NCI-H128 (cell line): ENCODE measurements around the gene MBNL2.

ENCODE experiments used
- DNase-seq: peaks from one replicate; lab custom pipeline; 2025; ENCODE audit not compliant: unreplicated experiment; lab: John Stamatoyannopoulos, UW

Gene MBNL2

DNA sequence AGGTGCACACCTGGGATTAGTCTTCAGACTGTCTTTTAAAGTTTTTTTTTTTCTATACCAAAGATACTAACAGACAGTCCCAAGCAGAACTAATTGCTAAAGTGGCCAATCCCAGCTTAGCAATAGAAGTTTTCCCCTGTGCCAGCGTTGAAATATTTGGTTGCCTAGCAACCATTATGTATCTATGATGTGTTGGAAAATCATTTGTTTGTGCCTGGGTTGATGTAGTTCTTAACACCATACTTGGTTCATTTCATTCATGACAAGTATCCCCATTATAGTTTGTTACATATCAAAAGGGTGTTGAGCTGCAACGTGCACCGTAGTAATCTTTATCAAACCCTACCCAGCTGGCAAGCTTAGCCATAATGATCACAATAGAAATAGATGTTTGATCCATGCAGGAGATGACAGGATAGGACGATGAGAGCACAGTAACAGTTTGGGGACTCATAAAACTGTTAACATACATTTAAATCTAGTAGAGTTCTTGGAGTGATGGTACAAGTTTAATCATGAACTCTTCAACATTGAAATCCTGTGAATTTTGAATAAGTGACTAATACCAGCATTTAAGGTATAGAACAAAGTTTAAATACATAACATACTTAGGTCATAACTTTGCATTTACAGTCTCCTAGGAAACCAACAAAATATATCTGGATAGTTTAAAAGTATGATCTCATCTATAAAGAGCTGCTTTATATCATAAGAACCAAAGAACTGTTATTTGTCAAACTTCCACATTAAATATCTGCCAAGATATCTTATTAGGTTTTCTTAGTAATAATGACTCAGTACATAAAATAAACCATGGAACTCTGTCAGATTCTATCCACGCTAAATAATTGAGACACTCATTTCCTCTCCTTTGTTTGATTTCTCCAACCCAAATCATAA is 73.4 kb downstream of the MBNL2 start:
- no peak for DNase-seq

DNA sequence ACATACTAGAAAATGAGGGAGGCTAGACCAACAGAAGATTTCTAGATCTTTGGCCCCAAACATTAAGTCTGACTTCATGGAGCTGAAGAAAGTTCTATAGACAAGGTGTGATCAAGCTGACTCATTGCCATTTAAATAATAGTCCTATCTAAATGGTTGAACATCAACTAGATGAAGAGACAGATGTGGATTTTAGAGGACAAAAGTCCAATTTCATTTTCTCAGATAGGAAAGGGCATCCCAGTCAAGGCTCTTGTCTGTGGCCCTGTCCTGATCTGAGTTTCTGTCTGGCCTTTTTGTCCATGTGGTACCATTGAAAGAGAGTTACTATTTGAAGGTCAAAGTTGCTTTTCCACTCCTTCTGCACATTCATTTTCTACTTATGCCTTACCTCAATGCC is 74.6 kb downstream of the MBNL2 start:
- no peak for DNase-seq

DNA sequence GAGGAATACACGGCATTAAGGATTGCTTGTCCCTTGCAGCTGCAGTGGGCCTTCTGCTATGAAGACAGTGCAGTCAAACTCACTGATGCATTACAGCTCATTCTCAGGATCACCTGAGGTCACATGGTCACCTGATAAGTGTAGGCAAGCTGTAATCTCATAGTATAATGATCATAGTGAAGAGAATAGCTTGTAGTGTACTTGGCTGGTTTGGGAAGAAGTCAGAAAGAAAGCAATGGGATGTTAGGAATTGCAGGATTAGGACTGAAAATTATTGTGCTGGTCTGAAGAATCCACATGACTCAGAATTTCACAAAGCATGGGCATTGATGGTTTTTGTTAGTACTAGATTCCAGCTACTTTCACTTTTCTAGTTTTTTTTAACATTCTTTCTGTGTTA is 76.7 kb downstream of the MBNL2 start:
- no peak for DNase-seq

DNA sequence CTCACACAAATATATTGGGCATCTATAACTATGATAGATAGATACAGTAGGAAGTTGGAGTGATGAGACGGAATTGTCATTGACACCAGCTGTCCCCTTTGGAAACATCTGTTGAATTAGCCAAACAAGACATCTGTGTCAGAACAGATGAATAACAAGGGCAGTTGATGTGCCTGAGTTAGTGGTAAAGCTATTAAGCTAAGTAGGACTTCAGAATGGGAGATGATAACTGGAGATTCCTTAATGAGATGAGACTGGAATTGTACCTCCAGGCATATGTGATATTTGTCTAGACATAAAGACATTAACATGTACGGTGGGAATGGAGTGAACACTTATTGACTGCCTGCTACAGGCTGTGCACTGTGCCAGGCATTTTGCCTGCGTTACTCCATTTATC is 78.7 kb downstream of the MBNL2 start:
- no peak for DNase-seq

DNA sequence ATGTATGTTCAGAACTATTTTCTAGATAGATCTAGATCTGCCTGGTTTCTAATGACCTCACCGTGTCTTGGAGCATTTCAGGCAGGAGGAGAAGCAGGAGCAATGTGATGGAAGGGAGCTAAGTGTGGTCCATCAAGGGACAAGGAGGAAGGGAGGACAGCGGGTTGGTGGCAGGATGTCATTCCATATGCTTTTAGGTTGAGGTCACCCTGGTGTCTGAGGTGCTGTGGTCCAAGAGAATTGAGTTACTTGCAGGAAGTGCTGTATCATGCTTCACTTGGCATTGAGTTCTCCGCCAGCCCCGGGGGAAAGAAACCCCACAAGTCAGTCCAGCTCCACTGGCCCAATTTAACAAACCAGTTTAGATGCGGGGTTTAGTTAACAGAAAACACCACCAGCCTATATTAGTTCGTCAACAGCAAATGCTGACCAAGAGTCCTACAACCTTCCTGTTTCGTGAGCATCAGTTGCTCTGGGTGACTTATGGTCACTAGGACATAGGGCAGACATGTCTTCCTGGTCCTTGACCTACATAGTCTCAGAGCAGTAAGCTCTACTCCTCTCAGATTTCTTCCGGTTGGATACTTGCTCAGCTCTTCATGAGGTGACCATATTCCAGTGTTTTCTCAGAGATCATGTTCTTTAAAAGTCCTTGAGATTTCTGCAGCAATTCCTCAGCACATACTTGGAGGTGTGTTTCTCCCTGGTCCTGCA is 79.4 kb downstream of the MBNL2 start:
- DNase-seq: no peak

DNA sequence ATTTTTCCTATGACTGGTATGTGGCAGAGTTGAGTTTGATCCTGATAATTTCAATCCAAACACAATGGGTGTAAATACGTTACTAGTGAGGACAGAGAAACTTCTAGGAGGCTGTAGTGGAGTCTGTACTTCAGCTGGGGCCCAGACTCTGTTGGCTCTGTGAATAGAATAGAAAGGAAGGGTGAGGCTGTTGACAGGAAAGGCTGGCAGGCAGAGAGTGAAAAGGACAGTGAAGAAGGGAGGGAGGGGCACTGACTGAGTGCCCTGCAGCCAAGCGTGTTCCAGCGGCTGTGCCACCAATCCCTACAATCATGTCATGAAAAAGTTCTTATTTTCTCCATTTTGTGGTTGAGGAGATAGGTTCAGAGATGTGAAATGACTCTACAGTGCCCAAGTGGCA is 80.5 kb downstream of the MBNL2 start:
- no peak for DNase-seq

DNA sequence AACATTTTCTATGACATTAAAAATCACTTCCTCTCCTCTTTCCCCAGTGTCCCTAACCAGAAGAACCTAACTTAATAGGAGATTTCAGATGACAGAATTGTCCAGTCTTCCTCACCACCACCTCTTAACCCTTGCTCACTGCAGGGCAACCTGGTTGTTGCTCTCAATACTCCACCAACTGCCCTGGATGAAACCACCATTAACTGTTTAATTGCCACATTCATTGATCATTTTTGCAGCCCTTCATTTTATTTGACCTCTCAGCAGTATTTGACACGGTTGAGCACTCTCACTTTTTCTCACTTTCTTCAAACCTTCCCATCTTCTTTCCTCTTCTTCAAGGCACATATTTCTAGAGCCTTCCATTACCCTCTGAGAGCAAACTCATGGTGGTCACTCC is 84.0 kb downstream of the MBNL2 start:
- DNase-seq: no peak

DNA sequence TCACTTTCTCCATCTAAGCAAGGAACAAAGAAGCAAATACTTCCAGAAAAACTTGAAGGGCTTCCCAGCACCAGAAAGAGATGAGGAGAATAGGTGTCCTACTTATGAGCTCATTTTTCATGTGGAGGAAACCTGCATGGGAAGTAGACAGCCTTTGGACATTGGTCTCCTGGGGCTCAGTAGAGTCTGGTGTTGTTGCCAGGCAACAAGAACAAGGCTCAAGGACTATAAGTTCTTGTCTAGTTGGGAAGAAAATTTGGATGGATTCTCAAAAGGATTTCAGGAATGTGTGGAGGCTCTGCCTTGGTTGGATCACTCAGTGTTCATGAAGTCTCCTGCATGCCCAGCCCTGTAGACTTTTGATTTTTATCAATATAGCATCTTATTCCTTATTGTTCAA is 84.5 kb downstream of the MBNL2 start:
- no peak for DNase-seq

DNA sequence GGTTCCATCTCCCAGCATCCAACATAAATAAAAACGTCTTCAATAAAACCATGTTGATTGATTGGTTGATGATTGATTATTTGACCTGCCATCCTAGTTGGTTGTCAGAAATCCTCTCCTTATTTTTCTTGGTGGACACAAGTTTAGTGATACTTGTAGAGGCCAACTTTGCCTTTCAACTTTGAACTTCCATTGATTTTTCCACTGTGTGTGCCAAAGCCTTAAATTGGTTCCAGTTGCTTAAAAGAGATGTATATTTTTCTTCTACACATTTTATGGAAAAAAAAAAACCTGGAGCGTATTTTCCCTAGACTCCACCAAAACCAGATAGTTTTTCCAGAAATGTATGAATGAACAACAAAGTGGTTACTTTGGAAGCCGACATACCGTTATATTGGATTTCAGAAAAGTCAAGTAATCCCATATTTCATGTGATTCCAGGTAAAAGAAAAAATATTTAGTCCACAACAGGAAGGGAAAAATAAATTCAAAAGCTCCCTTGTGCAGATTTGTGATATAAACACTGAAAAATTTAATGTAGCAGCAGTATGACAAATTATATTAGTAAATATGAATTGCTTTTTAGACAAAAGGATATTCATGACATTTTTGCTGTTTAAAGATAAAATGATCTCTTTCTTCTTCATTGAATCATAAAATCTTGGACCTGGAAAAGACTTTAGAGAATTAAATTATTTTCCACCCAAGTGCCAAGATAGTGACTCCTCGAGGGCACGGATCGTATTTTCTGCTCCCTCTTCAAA is 85.2 kb downstream of the MBNL2 start:
- DNase-seq: no peak

DNA sequence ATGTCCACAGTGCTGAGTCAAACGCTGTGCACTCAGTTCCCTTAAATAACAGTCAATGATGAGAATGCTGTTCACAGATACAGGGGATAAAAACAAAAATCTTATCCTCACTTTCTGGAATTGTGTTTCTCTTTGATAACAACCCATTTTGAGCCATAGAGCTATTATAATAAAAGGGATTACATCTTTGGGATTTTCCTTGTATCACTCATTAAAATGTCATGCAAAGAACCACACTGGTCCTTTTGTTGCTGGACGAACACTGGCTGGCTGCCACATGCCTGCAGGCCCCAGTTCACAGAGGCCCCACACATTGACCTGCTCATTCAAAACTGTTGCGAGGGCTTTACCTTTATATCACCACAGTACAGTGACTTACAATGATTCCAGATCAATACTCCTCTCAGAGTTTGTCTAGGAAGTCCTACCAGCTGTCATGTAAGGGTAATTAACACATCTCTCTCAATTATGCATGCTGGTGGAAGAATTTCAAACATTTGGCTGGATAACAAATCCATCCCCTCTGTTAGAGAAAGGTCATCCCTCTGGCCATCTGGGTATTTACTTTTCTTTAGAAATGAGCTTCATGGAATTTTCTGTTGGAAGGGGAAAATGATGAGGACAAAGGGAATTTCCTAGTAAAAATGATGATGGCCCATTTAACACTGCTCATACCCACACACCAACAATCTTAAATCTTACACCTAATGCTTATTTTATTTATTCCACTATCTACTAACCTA is 85.9 kb downstream of the MBNL2 start:
- no peak for DNase-seq

DNA sequence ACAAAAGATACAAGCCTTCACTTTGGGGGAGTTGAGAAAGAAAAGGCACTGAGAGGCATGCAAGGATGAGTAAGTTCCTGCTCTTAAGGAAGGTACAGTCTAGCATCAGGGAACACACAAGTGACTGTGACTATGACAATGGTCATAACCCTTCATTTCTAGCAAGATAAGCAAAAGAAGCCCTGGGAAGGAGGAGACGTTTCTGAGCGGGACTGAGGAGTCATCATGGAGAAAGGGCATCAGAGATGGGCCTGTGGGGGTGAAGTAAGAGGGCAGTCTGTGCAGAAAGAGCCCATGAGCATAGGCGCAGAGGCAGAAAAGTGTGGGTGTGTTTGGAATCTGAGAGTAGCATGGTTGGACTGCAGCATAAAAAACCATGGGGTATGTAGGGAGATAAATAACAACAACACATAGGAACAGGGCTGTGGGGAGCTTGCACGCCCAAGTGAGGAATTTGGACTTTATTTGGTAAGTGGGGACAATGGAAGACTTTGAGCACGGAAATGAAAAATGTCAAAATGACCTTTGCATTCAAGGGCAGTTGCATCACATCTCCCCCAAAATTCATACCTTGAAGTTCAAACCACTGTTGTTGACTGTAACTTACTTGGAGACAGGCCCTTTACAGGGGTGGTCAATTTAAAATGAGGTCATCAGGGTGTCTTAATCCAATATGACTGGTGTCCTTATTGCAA is 86.7 kb downstream of the MBNL2 start:
- no peak for DNase-seq

DNA sequence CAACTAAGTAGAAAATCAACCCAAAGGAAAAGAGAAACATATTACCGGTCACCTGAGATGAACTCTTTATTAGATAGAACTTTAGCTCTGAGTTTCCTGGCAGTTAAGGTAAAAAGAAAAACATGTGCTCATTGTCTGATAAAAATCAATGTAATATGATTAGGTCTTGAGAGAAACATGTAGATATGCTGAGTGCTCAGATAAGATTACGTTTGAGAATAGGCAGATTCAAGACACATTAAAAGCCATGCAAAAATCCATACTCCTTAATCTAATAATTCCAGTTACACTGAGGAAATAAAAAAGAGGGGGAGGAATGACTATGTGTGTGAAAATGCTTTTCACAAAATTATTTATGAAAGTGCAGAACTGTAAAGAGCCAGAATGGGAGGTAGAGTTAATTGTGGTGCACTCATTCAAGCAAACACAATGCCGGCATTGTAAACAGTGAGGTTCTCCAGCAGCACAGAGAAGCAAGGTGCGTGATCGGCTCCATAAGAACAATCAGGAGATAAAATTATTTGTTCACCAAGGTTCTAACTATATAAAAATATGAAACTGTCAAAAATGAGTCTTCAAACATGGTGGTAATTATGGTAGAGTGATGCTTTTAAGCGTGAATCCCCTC is 88.8 kb downstream of the MBNL2 start:
- no peak for DNase-seq

DNA sequence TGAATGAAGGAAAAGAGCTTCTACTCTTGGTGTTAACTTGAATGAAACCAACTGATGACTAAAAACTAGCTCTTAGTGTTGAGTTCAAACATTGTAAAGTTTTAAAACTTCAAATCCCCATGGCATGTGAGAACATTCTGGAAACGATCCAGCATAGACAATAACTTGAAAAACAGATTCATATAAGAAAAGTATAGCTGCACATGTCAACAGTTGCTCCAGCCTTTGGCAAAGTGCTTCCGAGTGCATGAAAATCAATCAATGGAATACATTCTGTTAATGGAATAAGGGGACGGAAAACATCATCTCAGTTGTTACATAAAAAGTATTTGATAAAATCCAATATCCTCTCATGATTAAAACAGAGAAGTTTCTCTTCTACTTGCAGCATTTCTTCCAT is 89.8 kb downstream of the MBNL2 start:
- DNase-seq: no peak

DNA sequence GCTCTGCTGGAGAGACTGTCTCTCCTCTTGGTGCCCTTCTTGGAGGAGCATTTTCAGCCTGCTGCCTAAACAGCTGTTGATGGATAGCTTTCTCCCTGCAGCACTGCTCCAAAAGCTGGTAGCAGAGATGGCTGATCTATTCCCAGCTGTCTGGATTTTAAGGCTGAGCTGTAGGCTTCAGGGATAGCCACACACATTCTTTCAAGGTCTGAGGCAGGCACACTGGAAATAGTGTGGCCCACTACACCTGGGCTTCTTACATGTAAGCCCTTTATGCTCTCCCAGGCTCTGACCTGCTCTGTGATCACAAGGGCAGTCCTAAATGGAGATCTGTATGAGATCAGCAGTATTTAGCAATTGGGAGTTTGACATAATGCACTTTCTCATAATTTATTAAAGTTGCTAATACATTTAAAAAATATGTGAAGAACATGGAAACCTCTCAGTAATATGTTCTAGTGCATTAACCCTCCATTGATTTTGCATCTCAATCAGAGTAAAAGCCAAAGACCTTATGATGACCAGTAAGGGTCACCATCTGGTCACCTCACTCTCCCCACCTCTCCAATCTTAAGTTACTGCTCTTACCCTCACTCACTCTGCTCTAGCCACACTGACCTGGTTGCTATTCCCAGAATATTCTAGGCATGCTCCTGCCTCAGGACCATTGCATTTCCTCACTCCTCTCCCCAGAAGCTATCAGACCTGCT is 91.6 kb downstream of the MBNL2 start:
- DNase-seq: no peak

DNA sequence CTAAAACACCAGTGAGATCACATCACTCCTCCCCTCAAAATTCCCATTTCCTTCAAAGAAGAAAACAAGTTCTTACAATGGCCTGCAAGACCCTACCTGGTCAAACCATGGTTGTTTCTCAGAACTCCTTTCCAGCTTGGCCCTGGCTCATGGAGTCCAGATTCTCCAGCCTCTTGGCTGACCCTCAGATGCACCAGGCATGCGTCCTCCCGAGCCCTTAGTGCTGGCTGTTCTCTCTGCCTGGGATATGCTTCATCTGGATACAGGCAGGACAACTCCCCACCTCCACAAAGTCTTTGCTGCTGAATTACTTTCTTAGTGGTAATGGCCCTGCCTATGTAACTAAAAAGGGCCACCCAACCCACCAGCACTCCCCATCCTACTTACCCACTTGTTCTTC is 94.3 kb downstream of the MBNL2 start:
- no peak for DNase-seq

DNA sequence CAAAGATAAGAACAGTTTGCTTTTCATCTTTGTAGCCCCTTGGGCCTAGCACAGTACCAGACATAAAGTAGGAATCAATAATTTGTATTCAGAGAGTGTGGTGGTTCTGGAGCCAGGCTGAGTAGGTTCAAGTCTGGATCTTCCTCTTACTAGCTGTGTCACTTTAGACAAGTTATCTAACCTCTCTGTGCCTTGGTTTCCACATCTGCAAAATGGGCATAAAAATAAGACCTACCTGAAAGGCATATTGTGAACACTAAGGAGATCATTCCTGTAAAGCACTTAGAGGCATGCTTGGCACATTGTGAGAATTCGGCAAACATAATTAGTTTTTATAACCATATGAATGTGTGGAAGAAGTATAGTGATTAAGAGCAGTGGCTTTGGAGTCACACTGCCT is 95.8 kb downstream of the MBNL2 start:
- no peak for DNase-seq

DNA sequence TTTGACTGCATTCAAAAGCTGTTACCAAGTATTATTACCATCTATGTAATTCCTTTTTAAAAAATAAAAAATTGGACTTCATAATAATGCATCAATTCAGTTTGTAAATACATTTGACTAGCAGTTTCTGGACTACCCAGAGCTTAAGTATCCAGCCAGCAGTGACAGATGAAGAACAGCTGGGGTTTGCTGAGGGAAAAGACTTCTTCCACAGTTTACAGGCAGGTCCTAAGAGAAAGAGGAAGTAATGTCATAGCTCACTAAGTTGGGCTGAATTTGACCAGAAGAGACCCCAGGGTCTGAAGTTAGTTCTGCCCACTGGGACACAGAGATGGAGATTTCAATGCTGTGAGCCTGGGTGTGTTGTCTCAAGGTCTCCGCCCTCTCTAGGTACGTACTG is 96.4 kb downstream of the MBNL2 start:
- no peak for DNase-seq

DNA sequence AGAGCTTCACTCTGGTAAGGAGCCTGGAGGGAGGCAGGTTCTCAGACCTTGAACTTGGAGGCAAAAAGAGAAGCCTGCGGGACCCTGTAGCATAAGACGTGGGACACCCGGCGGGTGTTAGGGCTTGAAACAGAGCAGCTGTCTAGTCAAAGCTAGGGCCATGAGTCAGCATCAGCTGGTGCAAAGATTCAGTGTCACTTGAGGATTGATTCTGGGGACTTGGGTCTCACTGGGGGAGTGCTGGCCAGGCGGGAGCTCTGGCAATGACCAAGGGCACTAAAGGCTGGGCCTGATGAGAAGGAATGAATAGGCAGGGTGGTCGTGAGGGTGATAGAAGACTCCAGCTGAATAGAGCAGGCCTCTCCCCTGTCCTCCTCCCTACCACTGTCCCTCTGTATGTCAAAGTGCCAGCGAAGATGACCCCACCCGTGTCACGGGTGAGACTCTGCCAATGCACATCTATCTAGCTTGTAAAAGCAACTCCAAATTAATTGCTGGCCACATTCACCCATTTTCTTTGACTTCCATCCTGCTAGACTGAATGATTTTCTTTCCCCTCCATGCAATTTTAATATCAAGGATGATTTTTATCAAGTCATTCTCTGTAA is 97.1 kb downstream of the MBNL2 start:
- no peak for DNase-seq

DNA sequence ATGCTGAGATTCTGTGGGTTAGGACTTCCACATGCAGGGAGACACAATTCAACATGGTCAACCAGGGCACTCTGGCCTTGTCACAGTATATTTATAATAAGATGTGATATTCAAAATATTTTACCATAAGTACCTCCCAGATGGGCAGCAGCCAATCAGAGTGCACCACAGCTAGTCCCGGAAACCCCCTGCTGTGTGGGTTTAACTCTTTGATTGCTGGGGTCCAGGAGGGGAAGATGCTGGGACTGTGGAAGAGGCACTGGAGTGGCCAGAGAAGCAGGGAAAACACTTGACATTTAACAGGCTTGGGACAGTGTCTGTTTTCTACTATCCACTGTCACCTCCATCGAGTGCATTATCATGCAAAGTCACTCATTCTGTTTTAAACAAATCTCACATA is 99.0 kb downstream of the MBNL2 start:
- DNase-seq: no peak
